ENCODE results near the gene KRABD2.
A peak's percentile ranks its signal among the peaks of the same experiment; 100 is the strongest.
"Not testable (repeated sequence)": the region's sequence is repeated elsewhere in the genome, so short reads cannot be mapped to it uniquely, and the experiment has no call there.

The KRABD2 gene

GRCh38 chr17:8392674-8393469, 16.4 kb upstream of the KRABD2 start:
- no peak for DNase-seq (ENCODE audit: low read depth)

DNA sequence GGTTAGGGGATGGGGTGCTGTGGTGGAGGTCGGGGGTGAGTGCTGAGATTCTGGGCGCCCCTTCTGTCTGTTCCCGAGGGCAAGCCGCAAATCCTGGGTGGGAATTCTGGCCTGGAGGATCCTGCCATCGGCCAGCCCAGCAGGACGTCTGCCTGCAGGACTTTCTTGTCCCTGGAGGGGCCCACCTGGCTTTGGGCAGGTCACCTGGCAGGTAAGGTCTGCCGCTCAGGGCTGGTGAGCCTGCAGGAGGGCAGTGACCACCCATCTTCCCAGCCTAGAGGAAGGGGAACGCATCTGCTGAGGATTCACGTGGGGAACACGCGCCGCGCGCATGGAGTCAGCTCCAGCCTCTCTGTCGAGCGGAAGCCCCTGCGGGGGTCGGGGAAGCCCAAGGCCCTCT, 15.8 kb upstream of the KRABD2 start:
- no peak for DNase-seq (ENCODE audit: low read depth)

GRCh38 chr17:8391711-8392110, 15.2 kb upstream of the KRABD2 start:
- DNase-seq (ENCODE audit: low read depth): peak; percentile 66

- no peak for DNase-seq (ENCODE audit: low read depth)
Measured at GRCh38 chr17:8387914-8388651, 11.6 kb upstream of the KRABD2 start.

- no peak for DNase-seq (ENCODE audit: low read depth)
Measured at GRCh38 chr17:8386841-8387240, 10.3 kb upstream of the KRABD2 start.

- DNase-seq (ENCODE audit: low read depth): peak; percentile 97
Measured at GRCh38 chr17:8384801-8385378, 8.4 kb upstream of the KRABD2 start.

DNA sequence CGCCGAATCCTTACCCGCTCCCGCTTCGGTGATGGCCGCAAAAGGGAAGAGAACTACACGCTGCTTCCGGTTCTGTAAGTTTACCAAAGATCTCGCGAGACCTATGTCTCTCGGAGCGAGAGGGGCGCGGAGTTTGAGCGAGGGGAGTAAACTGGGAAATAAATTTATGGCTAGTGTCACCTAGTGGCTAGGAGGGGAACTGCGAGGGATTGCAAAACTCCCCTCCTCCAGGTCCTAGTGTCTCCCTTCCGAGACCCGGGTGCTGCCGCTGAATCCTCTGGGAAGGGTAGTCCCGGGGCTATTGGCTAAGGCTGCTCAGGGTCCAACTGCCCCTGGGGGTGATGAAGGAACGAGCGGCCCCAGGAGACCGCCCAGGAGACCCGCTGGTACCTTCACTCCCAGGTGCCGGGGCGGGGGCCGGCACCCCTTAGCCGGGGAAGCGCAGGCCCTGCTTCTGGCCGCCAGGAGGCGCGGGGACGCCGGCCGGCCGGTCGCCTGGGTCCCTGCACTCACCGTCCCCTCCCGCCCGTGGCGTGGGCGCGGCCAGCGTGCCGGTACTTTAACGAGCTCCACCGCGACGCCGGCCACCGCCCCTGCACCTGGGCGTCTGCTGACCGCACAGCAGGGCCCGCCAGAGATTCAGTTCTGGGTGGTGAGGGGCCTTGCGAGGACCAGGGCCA, 6.8 kb upstream of the KRABD2 start, which contains the start of gene RPL26:
Gene RPL26, minus strand, starts transcription at position 51 of the 680 bp plus-strand sequence. CDS start 883 bp downstream, outside the sequence.
- peak; percentile 98 for DNase-seq (ENCODE audit: low read depth)

DNA sequence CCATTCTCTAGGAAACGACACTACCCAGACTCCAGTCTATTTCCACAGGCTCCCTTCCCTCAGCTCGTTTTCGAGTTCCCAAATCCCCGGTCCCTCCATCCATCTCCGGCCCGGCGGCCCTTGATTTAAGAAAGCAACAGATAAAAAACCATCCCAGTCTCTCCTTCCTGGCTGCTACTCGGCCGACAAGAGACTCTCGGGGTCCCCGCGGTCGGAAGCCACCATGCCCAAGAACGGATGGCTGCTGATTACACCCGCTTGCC, 6.3 kb upstream of the KRABD2 start:
- DNase-seq (ENCODE audit: low read depth): no peak

DNA sequence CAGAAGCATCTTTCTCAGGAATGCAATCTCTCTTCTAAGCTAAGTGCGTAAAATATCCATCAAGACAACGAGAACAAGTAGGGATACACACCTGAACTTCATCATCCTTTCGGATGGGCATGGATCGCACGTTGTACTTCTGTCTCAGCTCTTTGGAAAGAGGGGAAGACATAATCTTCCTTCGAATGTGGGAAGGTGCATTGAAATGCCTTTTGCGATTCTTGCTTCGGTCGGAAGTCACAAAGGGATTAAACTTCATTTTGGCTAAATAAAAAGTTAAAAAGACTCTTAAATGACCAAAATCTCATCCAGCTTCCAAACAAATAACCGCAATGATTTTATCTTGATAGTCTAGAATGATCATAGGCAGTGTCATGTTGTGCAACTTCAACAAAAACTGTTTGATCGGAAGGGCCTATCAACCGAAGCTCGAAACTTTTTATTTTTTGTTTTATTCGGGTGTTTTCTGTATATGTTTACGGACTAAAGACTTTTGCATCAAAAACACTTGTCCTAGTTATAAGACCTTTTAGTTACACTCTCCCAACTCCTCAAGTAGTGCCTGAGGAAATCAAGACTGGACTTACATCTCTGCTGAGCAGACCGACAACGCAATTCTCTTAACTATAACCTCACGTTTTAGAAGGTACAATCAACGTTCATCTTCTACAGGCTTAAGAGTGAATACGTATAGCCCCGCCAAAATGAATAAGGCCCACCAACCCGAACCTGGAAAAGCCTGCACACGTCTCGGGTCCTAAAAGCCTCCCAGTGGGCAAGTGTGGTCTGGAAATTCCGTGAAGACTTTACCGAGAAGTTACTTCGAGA, 5.8 kb upstream of the KRABD2 start:
- no peak for DNase-seq (ENCODE audit: low read depth)

DNA sequence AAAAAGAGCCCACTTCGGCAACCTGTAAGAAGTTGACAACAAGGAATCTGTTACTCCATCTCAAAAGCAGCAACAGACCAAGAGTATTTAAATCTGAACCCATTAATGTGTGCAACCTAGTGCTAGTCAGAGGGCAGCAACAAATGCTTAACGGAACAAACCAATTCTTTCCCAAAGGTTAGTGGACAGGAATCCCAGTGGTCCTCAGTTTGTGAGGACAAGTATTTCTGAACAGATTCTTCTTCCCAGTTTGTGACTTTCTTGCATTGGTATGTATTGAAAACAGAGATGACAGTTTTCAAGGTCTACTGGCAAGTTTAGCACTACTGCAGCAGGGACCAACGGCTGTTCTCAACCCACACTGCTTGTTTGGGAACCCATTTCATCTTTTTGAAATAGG, 3.5 kb upstream of the KRABD2 start:
- DNase-seq (ENCODE audit: low read depth): no peak

DNA sequence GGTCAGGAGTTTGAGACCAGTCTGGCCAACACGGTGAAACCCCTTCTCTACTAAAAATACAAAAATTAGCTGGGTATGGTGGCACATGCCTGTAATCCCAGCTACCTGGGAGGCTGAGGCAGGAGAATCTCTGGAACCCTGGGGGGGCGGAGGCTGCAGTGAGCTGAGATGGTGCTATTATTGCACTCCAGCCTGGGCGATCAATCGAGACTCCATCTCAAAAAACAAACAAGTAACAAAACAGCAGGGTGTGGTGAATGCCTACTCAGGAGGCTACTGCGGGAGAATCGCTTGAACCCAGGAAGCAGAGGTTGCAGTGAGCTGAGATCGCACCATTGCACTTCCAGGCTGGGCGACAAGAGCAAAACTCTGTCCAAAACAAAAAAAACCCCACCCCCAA, 1.6 kb upstream of the KRABD2 start:
- DNase-seq (ENCODE audit: low read depth): not testable (repeated sequence)

DNA sequence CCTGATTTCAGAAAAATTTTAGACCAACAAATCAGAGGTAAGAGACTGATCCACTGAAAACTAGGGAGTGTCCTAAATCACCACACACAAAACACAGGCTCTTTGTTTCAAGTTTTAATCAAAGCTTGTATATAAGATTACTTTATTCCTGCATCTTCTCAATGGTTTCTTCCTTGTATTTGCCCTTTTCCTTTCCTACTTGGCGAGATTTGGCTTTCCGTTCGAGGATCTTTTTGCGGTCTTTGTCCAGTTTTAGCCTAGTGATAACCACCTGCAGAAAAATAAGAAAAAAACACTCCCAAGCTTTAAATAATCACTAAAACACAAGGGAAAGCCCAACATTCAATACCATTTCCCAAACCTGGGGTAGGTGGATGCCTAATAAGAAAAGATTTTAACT, 918 bp upstream of the KRABD2 start:
- no peak for DNase-seq (ENCODE audit: low read depth)

- no peak for DNase-seq (ENCODE audit: low read depth)
Measured at GRCh38 chr17:8375738-8376259, 705 bp downstream of the KRABD2 start.

- not testable (repeated sequence) for DNase-seq (ENCODE audit: low read depth)
Measured at GRCh38 chr17:8373856-8374255, 2.6 kb downstream of the KRABD2 start.

- DNase-seq (ENCODE audit: low read depth): no peak
Measured at GRCh38 chr17:8372422-8372821, 4.1 kb downstream of the KRABD2 start.

DNA sequence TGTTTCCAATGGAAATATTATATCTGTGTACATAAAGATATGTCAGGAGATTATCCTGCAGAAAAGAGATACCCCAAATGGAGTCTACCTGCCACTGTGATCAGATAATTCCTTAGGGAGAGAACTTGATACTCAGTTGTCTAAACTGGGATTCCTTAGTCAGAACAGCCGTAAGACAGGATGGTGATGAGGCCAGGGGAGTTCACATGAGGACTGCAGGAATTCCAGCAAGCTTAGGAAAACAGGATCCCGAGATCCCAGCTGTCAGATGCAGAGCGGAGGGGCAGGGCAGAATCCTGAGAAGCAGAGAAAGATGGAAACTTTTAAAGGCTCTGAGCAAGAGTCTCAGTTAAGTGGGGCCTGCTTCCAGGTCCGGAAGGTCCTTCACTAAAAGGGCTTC, 4.7 kb downstream of the KRABD2 start:
- DNase-seq (ENCODE audit: low read depth): peak; percentile 15

DNA sequence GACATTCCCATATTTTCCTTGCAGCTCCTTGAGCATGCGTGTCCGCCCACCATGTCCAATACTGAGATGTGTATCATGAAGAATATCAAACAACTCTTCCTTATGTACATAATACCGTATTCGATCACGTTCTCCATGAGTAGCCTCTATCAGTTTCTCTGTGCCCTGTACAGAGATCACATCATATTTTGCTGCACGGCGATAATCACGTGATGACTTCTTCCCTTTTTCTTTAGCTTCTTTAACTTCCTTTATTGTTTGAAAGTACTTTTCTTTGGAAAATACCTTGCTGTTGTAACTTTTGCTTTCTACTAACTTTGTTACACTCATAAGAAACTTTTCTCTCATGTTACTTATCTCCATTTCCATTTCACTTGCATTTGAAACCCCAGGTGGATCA, 6.6 kb downstream of the KRABD2 start:
- DNase-seq (ENCODE audit: low read depth): no peak

- DNase-seq (ENCODE audit: low read depth): no peak
Measured at GRCh38 chr17:8368193-8368592, 8.3 kb downstream of the KRABD2 start.

GRCh38 chr17:8366231-8366630, 10.3 kb downstream of the KRABD2 start:
- DNase-seq (ENCODE audit: low read depth): peak; percentile 87

GRCh38 chr17:8365143-8365542, 11.4 kb downstream of the KRABD2 start:
- DNase-seq (ENCODE audit: low read depth): peak; percentile 56

GRCh38 chr17:8362651-8363332, 13.7 kb downstream of the KRABD2 start:
- DNase-seq (ENCODE audit: low read depth): peak; percentile 69
